ENCODE results near the gene KLHL3. TPM values are rescaled to one million over a fixed set of nuclear protein-coding genes. Genes with fewer than 3 reads are reported as not detected.

KLHL3 gene
- total RNA-seq, 4 donors from 2014 or later, result 1.2 to 29.1 (median 3.4) TPM

GRCh38 chr5:137631453-137631852, 104.4 kb downstream of the KLHL3 start:
- Histone ChIP-seq H3K4me3 (no peak overlapping the region), H3K36me3 (no peaks in the 10 kb centered on the region), H3K27ac (no peak overlapping the region), H3K9me3 (no peaks in the 10 kb centered on the region), H3K4me1 (peaks cover 18% of the 10 kb centered on the region), H3K27me3 (no peaks in the 10 kb centered on the region)
- WGBS, result 58% methylated on average over 2 of the region's 2 CpGs
- TF ChIP-seq POLR2AphosphoS5 (IDR thresholded peaks at IDR 0.05) (no peak), EP300 (IDR thresholded peaks at IDR 0.05) (no peak), POLR2A (IDR thresholded peaks at IDR 0.05) (no peak), CTCF (IDR thresholded peaks at IDR 0.05) (no peak)
- no peak for DNase-seq (ENCODE audit: low spot score in 2 of 2)

DNA sequence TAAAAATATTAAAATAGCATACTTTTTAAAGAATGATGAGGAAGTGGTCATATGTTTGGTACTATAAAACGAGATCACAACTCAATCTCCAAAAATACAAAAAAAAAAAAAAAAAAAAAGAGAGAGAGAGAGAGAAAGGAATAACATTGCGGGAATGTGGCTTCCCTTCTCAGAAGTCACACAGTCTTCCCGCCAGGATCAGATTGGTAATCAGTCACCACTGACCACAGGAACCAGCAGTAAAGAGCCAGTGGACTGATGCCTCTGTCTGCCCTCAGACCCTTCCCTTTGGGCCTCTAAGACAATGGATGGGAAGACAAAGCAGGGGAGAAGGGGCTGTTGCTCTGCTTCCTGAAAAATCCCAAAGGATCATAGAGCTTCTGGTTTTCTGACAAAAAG, 104.9 kb downstream of the KLHL3 start:
- Histone ChIP-seq H3K27me3 (no peaks in the 10 kb centered on the region), H3K36me3 (no peaks in the 10 kb centered on the region), H3K4me1 (peaks cover 18% of the 10 kb centered on the region), H3K9me3 (no peaks in the 10 kb centered on the region), H3K27ac (no peak overlapping the region), H3K4me3 (no peak overlapping the region)
- no peak for DNase-seq (ENCODE audit: low spot score in 2 of 2)
- TF ChIP-seq POLR2A (IDR thresholded peaks at IDR 0.05), result no peak
- TF ChIP-seq CTCF (IDR thresholded peaks at IDR 0.05), result no peak
- no peak for TF ChIP-seq POLR2AphosphoS5 (IDR thresholded peaks at IDR 0.05)
- no peak for TF ChIP-seq EP300 (IDR thresholded peaks at IDR 0.05)
- WGBS, result 70% methylated on average over 3 of the region's 3 CpGs

GRCh38 chr5:137630216-137630971, 105.5 kb downstream of the KLHL3 start:
- no peaks in the 10 kb centered on the region for H3K9me3 ChIP-seq
- TF ChIP-seq CTCF (IDR thresholded peaks at IDR 0.05) (no peak), POLR2A (IDR thresholded peaks at IDR 0.05) (no peak), EP300 (IDR thresholded peaks at IDR 0.05) (no peak), POLR2AphosphoS5 (IDR thresholded peaks at IDR 0.05) (no peak)
- WGBS, result 64% methylated on average over 8 of the region's 10 CpGs
- DNase-seq (ENCODE audit: low spot score in 2 of 2), result no peak
- no peaks in the 10 kb centered on the region for H3K27me3 ChIP-seq
- no peak overlapping the region for H3K27ac ChIP-seq
- peaks cover 18% of the 10 kb centered on the region for H3K4me1 ChIP-seq
- H3K4me3 ChIP-seq, result no peak overlapping the region
- no peaks in the 10 kb centered on the region for H3K36me3 ChIP-seq

GRCh38 chr5:137629646-137630045, 106.2 kb downstream of the KLHL3 start:
- Histone ChIP-seq H3K27me3 (no peaks in the 10 kb centered on the region), H3K4me3 (no peak overlapping the region), H3K27ac (no peak overlapping the region), H3K36me3 (no peaks in the 10 kb centered on the region), H3K4me1 (peaks cover 18% of the 10 kb centered on the region), H3K9me3 (no peaks in the 10 kb centered on the region)
- TF ChIP-seq EP300 (IDR thresholded peaks at IDR 0.05) (no peak), POLR2AphosphoS5 (IDR thresholded peaks at IDR 0.05) (no peak), CTCF (IDR thresholded peaks at IDR 0.05) (peak; percentile 75 to 84), POLR2A (IDR thresholded peaks at IDR 0.05) (no peak)
- 22% methylated on average over 4 of the region's 4 CpGs for WGBS
- DNase-seq (ENCODE audit: low spot score in 2 of 2), result no peak

DNA sequence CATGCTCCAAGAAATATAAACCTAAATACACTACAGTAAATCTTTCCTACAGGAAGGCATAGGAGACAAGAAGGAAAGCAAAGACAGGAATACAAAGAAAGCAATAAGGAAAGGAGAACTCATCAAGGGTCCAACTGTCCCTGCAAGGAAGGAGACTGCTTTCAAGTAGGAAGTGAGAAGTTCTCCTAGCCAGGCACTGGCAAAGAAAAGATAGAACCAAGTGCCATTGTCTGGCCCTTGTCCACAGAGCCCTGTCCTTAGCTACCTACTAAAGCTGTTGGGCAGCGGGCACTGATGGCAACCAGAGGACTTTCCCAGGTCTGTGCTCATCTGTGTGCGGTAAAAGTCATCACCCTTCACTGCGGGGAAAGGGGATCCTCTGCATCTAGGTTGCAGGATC, 108.2 kb downstream of the KLHL3 start:
- TF ChIP-seq CTCF (IDR thresholded peaks at IDR 0.05) (no peak), EP300 (IDR thresholded peaks at IDR 0.05) (no peak), POLR2AphosphoS5 (IDR thresholded peaks at IDR 0.05) (no peak), POLR2A (IDR thresholded peaks at IDR 0.05) (no peak)
- Histone ChIP-seq H3K36me3 (no peaks in the 10 kb centered on the region), H3K27ac (no peak overlapping the region), H3K9me3 (no peaks in the 10 kb centered on the region), H3K4me3 (no peak overlapping the region), H3K4me1 (peaks cover 26% of the 10 kb centered on the region), H3K27me3 (no peaks in the 10 kb centered on the region)
- WGBS, result 86% methylated on average over 3 of the region's 3 CpGs
- DNase-seq (ENCODE audit: low spot score in 2 of 2), result no peak

All from suprapubic skin (tissue), 4 donors.